Activated CD4-positive, alpha-beta T cell treated with anti-CD3 and anti-CD28 coated beads, Interleukin-2, amount 10 ng/mL, durations not matched to agents 24 days and 14 days (primary cell): Measurements from ENCODE around the gene CPED1. TPM values are rescaled to one million over a fixed set of nuclear protein-coding genes. Genes with fewer than 3 reads are reported as not detected.
"Not testable (repeated sequence)": the region's sequence is repeated elsewhere in the genome, so short reads cannot be mapped to it uniquely, and the experiment has no call there.

Experiments
- DNase-seq: peaks from one replicate; pipeline ENCODE4 v3.0.0; 2022
- H3K27ac Mint-ChIP-seq: one replicate; pipeline ENCODE4 v1.8.0; 2022; ENCODE audit warnings: mild to moderate bottlenecking, mixed read lengths
- H3K27me3 Mint-ChIP-seq: one replicate; pipeline ENCODE4 v1.8.0; 2022; ENCODE audit warnings: mixed read lengths
- H3K36me3 Mint-ChIP-seq: one replicate; pipeline ENCODE4 v1.8.0; 2022; ENCODE audit warnings: low read depth, mild to moderate bottlenecking, mixed read lengths
- H3K4me1 Mint-ChIP-seq: one replicate; pipeline ENCODE4 v1.8.0; 2021; ENCODE audit warnings: mixed read lengths
- H3K4me3 Mint-ChIP-seq: one replicate; pipeline ENCODE4 v1.8.0; 2022; ENCODE audit warnings: mild to moderate bottlenecking, moderate library complexity, mixed read lengths
- H3K9me3 Mint-ChIP-seq: one replicate; pipeline ENCODE4 v1.8.0; 2021; ENCODE audit warnings: mixed read lengths
- intact Hi-C: fragments of 100-400 bp; cut with micrococcal nuclease; formaldehyde crosslinking; loops from one replicate; pipeline ENCODE4 v1.15.1; 2023
- total RNA-seq: library from RNA; stranded (reverse); gene quantifications from 2 replicates; pipeline ENCODE4 v1.2.3, GENCODE V29; 2022

The CPED1 gene
- total RNA-seq, 1 donor from 2014 or later = not detected

DNA sequence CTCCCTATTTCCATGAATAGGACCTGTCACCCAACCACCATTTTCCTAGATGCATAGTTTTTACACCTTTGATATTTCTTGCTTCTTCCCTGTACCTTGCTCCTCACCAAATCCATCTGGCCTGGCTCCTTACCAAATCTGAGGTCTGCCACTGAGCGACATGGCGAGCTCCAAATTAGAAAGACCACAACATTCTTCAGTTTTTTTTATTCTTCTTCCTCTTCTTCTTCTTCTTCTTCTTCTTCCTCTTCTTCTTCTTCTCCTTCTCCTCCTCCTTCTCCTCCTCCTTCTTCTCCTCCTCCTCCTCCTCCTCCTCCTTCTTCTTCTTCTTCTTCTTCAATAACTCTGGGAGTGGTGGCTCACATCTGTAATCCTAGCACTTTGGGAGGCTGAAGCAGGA is 7.1 kb downstream of the CPED1 start:
- intact Hi-C loops = no loop called here
- DNase-seq = no peak
- H3K4me3 Mint-ChIP-seq = no peak overlapping the region
- no peaks in the 10 kb centered on the region for H3K36me3 Mint-ChIP-seq
- H3K9me3 Mint-ChIP-seq = no peaks in the 10 kb centered on the region
- peaks cover 6% of the 10 kb centered on the region for H3K4me1 Mint-ChIP-seq
- peaks cover 35% of the 10 kb centered on the region for H3K27me3 Mint-ChIP-seq
- no peak overlapping the region for H3K27ac Mint-ChIP-seq

- H3K27ac Mint-ChIP-seq = no peak overlapping the region
- no peaks in the 10 kb centered on the region for H3K9me3 Mint-ChIP-seq
- H3K36me3 Mint-ChIP-seq = no peaks in the 10 kb centered on the region
- intact Hi-C loops = no loop called here
- DNase-seq = no peak
- H3K27me3 Mint-ChIP-seq = peaks cover 32% of the 10 kb centered on the region
- H3K4me1 Mint-ChIP-seq = peaks cover 6% of the 10 kb centered on the region
- no peak overlapping the region for H3K4me3 Mint-ChIP-seq
These were observed 7.9 kb downstream of the CPED1 start for GRCh38 chr7:120996333-120996987.

GRCh38 chr7:120996988-120997345 is 8.5 kb downstream of the CPED1 start:
- no peak for DNase-seq
- Mint-ChIP-seq H3K9me3 (no peaks in the 10 kb centered on the region), H3K4me1 (peaks cover 6% of the 10 kb centered on the region), H3K4me3 (no peak overlapping the region), H3K27me3 (peaks cover 29% of the 10 kb centered on the region), H3K27ac (no peak overlapping the region), H3K36me3 (no peaks in the 10 kb centered on the region)
- intact Hi-C loops = no loop called here

DNA sequence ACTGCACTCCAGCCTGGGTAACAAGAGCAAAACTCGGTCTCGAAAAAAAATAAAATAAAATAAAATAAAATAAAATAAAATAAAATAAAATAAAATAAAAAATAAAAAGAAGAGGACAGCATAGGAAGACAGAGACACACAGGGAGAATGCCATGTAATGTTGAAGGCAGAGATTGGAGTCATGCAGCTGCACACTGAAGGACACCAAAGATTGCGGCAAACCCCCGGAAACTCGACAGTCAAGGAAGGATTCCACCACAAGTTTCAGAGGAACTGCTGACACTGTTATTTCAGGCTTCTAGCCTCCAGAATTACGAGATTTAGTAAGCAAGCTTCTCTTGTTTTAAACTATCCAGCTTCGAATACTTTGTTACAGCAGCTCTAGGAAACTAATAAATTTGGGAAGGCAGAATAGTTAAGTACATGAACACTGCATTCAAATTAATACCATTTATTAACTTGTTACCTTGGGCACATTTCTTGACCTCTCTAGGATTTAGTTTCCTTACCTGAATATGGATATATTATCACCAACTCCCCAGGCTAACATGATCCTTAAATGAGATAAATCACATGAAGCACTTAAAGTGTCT is 9.5 kb downstream of the CPED1 start:
- peaks cover 6% of the 10 kb centered on the region for H3K4me1 Mint-ChIP-seq
- peaks cover 23% of the 10 kb centered on the region for H3K27me3 Mint-ChIP-seq
- no peak overlapping the region for H3K27ac Mint-ChIP-seq
- DNase-seq = no peak
- H3K36me3 Mint-ChIP-seq = no peaks in the 10 kb centered on the region
- intact Hi-C loops = no loop called here
- H3K4me3 Mint-ChIP-seq = no peak overlapping the region
- no peaks in the 10 kb centered on the region for H3K9me3 Mint-ChIP-seq

DNA sequence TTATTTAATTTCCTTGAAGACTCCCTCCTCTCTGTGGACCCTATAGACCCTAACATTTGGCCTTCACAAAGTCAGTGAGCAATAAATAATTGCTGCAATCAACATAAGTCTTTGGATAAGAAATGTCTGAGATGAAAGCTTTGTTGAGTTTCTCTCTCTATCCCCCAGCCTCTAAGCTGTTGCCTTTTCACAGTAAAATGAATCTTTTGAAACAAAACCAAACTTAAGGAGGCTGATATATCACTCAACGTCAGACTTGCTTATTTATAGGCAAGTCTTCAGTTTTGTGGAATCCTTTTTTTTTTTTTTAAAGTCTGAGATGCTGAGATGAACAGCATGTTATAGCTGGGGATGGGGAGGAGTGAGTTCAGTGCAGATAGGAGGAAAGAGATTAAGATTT is 10.0 kb downstream of the CPED1 start:
- no peaks in the 10 kb centered on the region for H3K36me3 Mint-ChIP-seq
- DNase-seq = no peak

GRCh38 chr7:120998996-120999565 is 10.6 kb downstream of the CPED1 start:
- H3K9me3 Mint-ChIP-seq = no peaks in the 10 kb centered on the region
- H3K4me3 Mint-ChIP-seq = no peak overlapping the region
- no peak for DNase-seq
- H3K27me3 Mint-ChIP-seq = peaks cover 19% of the 10 kb centered on the region
- H3K27ac Mint-ChIP-seq = no peak overlapping the region
- peaks cover 6% of the 10 kb centered on the region for H3K4me1 Mint-ChIP-seq
- no peaks in the 10 kb centered on the region for H3K36me3 Mint-ChIP-seq
- intact Hi-C loops = no loop called here

More for the DNA sequence above, 10.0 kb downstream of the CPED1 start:
- Mint-ChIP-seq H3K4me3 (no peak overlapping the region), H3K27ac (no peak overlapping the region), H3K4me1 (peaks cover 6% of the 10 kb centered on the region), H3K9me3 (no peaks in the 10 kb centered on the region), H3K27me3 (peaks cover 22% of the 10 kb centered on the region)
- intact Hi-C loops = no loop called here

DNA sequence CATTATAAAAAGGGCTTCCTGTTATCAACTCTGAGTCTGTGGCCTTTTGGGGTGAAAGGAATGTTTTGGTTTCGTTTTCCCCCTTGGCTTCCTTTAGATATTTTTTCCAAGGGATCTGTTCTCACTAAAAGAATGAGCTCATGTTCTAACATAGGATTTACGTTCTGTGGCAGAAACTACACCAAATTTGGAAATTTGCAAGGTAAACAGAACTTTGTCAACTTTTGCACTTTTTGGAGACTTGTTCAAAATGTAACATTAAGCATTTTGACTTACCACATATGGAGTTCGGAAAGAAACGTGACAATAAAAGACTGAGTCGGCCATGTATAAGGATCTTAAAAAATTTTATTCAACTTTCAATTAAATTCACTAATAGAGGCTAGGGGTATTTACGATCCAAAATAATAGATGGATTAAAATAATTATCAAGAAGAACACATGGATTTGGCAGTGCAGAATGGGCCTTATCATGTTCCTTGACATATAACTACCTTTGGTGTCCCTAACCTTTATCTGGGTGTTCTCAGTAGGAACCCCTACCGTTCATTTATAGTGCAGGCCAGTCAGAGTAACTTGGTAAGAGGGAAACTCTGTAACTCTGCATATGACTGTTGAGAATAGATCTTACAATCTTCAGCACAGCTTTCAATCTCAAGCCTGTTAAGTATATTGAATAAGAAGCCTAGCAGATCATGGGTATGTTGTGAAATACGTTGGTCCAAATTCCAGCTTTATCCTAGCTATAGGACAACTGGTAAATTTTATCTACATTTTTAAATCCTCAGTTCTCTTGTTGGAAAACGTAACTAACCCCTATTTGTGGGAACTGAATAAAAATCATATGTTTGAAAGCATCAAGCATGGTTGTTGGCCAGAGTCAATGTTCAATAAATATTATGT is 11.8 kb downstream of the CPED1 start:
- Mint-ChIP-seq H3K36me3 (no peaks in the 10 kb centered on the region), H3K4me3 (no peak overlapping the region), H3K4me1 (peaks cover 6% of the 10 kb centered on the region), H3K27ac (no peak overlapping the region), H3K9me3 (no peaks in the 10 kb centered on the region), H3K27me3 (peaks cover 14% of the 10 kb centered on the region)
- DNase-seq = no peak
- intact Hi-C loops = no loop called here

DNA sequence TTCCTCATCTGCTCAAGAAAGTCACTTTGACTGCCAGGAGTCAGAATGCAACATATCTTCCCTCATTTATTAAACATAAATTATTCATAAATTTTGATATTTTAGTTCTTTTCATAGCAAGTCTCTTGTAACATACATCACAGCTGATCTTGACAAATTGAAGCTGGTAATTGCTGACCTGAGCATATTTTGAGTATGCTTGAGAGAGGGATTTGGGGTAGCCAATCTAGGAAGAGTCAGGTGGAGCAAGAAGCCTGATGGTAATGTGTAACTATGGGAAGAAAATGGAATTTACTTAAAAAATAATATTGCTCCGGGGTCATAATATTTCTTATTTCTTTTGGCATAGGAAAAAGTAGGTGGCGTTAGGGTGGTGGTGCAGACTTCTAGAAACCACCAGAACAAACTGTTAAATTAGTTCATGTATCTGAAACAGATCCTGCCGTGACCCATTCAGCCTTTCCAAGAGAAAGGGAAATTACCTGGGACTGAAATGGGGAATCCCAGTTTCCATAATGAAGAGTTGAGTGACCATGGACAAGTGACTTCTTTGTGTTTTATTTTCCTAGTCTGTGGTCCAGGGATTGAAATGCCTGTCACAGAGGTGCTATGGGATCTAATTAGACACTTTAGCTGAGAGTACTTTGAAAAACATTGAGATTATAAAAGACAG is 12.9 kb downstream of the CPED1 start:
- no peaks in the 10 kb centered on the region for H3K36me3 Mint-ChIP-seq
- no peak for DNase-seq
- peaks cover 6% of the 10 kb centered on the region for H3K4me1 Mint-ChIP-seq
- no peaks in the 10 kb centered on the region for H3K9me3 Mint-ChIP-seq
- H3K4me3 Mint-ChIP-seq = no peak overlapping the region
- H3K27me3 Mint-ChIP-seq = peaks cover 17% of the 10 kb centered on the region
- H3K27ac Mint-ChIP-seq = no peak overlapping the region
- intact Hi-C loops = no loop called here

DNA sequence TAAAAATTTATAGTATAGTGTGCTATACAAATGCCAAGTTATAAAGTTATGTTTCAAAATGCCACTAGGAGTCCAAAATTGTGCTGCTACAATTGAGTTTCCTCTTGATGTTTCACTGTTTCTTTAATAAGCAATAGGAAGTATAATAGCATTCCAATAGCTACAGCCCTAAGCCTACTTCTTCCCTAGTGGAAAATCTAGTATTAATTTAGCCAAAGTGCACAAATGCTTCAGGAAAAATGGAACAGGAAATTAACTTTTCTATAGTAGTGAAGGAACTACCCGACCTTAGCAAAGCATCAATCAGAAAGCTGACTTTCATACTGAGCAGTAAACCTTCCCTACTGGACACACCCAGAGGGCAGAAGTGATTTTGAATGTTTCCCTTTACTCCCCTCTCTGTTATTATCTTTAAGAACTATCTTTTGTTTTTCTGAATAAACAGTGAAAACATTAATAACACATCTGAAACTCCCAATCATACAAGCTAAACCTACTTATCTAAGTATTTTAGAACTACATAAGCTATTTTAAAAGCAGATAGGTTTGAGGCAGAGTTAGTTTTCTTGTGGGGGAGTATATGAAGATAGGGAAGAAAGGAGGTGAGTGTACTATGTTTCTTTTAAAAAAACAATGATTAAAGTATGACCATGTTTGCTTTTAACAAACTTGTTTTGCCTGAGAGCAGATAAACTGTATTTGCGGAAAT is 13.7 kb downstream of the CPED1 start:
- Mint-ChIP-seq H3K27me3 (peaks cover 15% of the 10 kb centered on the region), H3K4me1 (peaks cover 4% of the 10 kb centered on the region), H3K36me3 (no peaks in the 10 kb centered on the region), H3K9me3 (no peaks in the 10 kb centered on the region), H3K4me3 (no peak overlapping the region), H3K27ac (no peak overlapping the region)
- intact Hi-C loops = no loop called here
- no peak for DNase-seq

DNA sequence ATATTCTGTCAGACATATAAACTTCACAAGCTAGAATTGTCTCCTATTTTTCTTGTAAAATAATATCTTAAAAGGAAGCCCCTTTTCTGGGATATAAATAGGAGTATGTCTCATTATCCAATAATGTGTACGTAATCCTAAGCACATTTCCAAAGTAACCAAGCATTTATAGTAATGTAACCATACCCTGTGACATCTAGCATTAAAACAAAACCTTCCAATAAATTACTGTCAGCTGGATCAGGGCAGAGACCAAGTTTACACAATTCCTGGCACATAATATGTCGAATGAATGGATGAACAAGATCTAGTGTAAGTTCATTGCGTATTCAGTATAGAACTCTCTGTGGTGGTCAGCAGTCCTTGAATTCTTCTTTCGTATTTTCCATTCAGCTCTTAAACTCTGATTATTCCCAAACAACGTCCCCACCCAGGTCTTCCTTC is 14.3 kb downstream of the CPED1 start:
- DNase-seq = no peak
- H3K9me3 Mint-ChIP-seq = no peaks in the 10 kb centered on the region
- no peak overlapping the region for H3K27ac Mint-ChIP-seq
- H3K27me3 Mint-ChIP-seq = peaks cover 18% of the 10 kb centered on the region
- no peak overlapping the region for H3K4me3 Mint-ChIP-seq
- H3K4me1 Mint-ChIP-seq = peaks cover 4% of the 10 kb centered on the region
- intact Hi-C loops = no loop called here
- no peaks in the 10 kb centered on the region for H3K36me3 Mint-ChIP-seq

- Mint-ChIP-seq H3K27ac (no peak overlapping the region), H3K36me3 (no peaks in the 10 kb centered on the region), H3K27me3 (peaks cover 18% of the 10 kb centered on the region), H3K4me1 (peaks cover 4% of the 10 kb centered on the region), H3K4me3 (no peak overlapping the region), H3K9me3 (no peaks in the 10 kb centered on the region)
- no peak for DNase-seq
- intact Hi-C loops = no loop called here
These were observed 15.6 kb downstream of the CPED1 start for GRCh38 chr7:121003986-121004685.

- intact Hi-C loops, H3K4me3 Mint-ChIP-seq, DNase-seq, H3K27ac Mint-ChIP-seq, H3K36me3 Mint-ChIP-seq, H3K9me3 Mint-ChIP-seq, H3K4me1 Mint-ChIP-seq: not testable (repeated sequence)
- peaks cover 16% of the 10 kb centered on the region for H3K27me3 Mint-ChIP-seq
These were observed 16.5 kb downstream of the CPED1 start for GRCh38 chr7:121005058-121005457.
